GM19238 (cell line): Measurements from ENCODE around the gene CEACAM16.
"Not testable (repeated sequence)": the region's sequence is repeated elsewhere in the genome, so short reads cannot be mapped to it uniquely, and the experiment has no call there.

Experiments used
- DNase-seq: peaks from one replicate; pipeline ENCODE4 v3.0.0; 2011; ENCODE audit warnings: low spot score; ENCODE audit not compliant: insufficient read length

The CEACAM16 gene

GRCh38 chr19:44698492-44699201 lies at the start of gene CEACAM16:
TSS of gene CEACAM16 (plus strand) at chr19:44699151. CDS start at chr19:44701457, 2,306 bp downstream.
- no peak for DNase-seq

- no peak for DNase-seq
Observed at GRCh38 chr19:44649578-44650145, 49.3 kb upstream of the CEACAM16 start.

GRCh38 chr19:44653343-44653742 lies 45.6 kb upstream of the CEACAM16 start:
- no peak for DNase-seq

- DNase-seq: peak; percentile 81
Observed at GRCh38 chr19:44653977-44654774, 44.8 kb upstream of the CEACAM16 start.

GRCh38 chr19:44657211-44657921 lies 41.6 kb upstream of the CEACAM16 start:
- peak; percentile 68 for DNase-seq

- DNase-seq: no peak
Observed at GRCh38 chr19:44658069-44658733, 40.8 kb upstream of the CEACAM16 start.

- no peak for DNase-seq
Observed at GRCh38 chr19:44660081-44660480, 38.9 kb upstream of the CEACAM16 start.

- DNase-seq: no peak
Observed at GRCh38 chr19:44661205-44661604, 37.7 kb upstream of the CEACAM16 start.

- DNase-seq: no peak
Observed at GRCh38 chr19:44661904-44662303, 37.0 kb upstream of the CEACAM16 start.

- no peak for DNase-seq
Observed at GRCh38 chr19:44662691-44663385, 36.1 kb upstream of the CEACAM16 start.

- DNase-seq: no peak
Observed at GRCh38 chr19:44663996-44664395, 35.0 kb upstream of the CEACAM16 start.

GRCh38 chr19:44664976-44665375 lies 34.0 kb upstream of the CEACAM16 start:
- no peak for DNase-seq

GRCh38 chr19:44666852-44667556 lies 31.9 kb upstream of the CEACAM16 start:
- DNase-seq: no peak

- no peak for DNase-seq
Observed at GRCh38 chr19:44668985-44669764, 29.8 kb upstream of the CEACAM16 start.

GRCh38 chr19:44670027-44670426 lies 28.9 kb upstream of the CEACAM16 start:
- DNase-seq: not testable (repeated sequence)

- DNase-seq: no peak
Observed at GRCh38 chr19:44671400-44671799, 27.6 kb upstream of the CEACAM16 start, which contains the start of gene CEACAM19. TSS of gene CEACAM19 (plus strand) at chr19:44671482. CDS start at chr19:44671932, 450 bp downstream.

GRCh38 chr19:44672226-44672625 lies 26.7 kb upstream of the CEACAM16 start:
- DNase-seq: no peak

- DNase-seq: no peak
Observed at GRCh38 chr19:44673510-44673909, 25.4 kb upstream of the CEACAM16 start.

GRCh38 chr19:44675521-44675920 lies 23.4 kb upstream of the CEACAM16 start:
- DNase-seq: no peak
